ENCODE measurements around the gene RBMS3.
"Not testable (repeated sequence)": the region's sequence is repeated elsewhere in the genome, so short reads cannot be mapped to it uniquely, and the experiment has no call there.

Gene RBMS3

GRCh38 chr3:29385046-29385830 is 104.4 kb downstream of the RBMS3 start:
- no peak for DNase-seq (ENCODE audit: low spot score)

GRCh38 chr3:29389362-29389761 is 108.5 kb downstream of the RBMS3 start:
- no peak for DNase-seq (ENCODE audit: low spot score)

GRCh38 chr3:29392625-29393388 is 111.9 kb downstream of the RBMS3 start:
- DNase-seq (ENCODE audit: low spot score) = no peak

GRCh38 chr3:29393946-29394345 is 113.1 kb downstream of the RBMS3 start:
- not testable (repeated sequence) for DNase-seq (ENCODE audit: low spot score)

- no peak for DNase-seq (ENCODE audit: low spot score)
Measured at GRCh38 chr3:29397406-29397805, 116.5 kb downstream of the RBMS3 start.

GRCh38 chr3:29398787-29399186 is 117.9 kb downstream of the RBMS3 start:
- DNase-seq (ENCODE audit: low spot score) = no peak

GRCh38 chr3:29406291-29406832 is 125.5 kb downstream of the RBMS3 start:
- no peak for DNase-seq (ENCODE audit: low spot score)

- no peak for DNase-seq (ENCODE audit: low spot score)
Measured at GRCh38 chr3:29408676-29409075, 127.8 kb downstream of the RBMS3 start.

GRCh38 chr3:29409409-29409808 is 128.5 kb downstream of the RBMS3 start:
- DNase-seq (ENCODE audit: low spot score) = no peak

- DNase-seq (ENCODE audit: low spot score) = no peak
Measured at GRCh38 chr3:29410220-29410619, 129.3 kb downstream of the RBMS3 start.

- no peak for DNase-seq (ENCODE audit: low spot score)
Measured at GRCh38 chr3:29410660-29411405, 130.0 kb downstream of the RBMS3 start.

- DNase-seq (ENCODE audit: low spot score) = no peak
Measured at GRCh38 chr3:29412110-29412509, 131.2 kb downstream of the RBMS3 start.

- DNase-seq (ENCODE audit: low spot score) = no peak
Measured at GRCh38 chr3:29414468-29415224, 133.8 kb downstream of the RBMS3 start.

GRCh38 chr3:29415482-29416223 is 134.8 kb downstream of the RBMS3 start:
- no peak for DNase-seq (ENCODE audit: low spot score)

GRCh38 chr3:29416514-29416913 is 135.6 kb downstream of the RBMS3 start:
- no peak for DNase-seq (ENCODE audit: low spot score)

- no peak for DNase-seq (ENCODE audit: low spot score)
Measured at GRCh38 chr3:29420106-29420505, 139.2 kb downstream of the RBMS3 start.

- no peak for DNase-seq (ENCODE audit: low spot score)
Measured at GRCh38 chr3:29426302-29427226, 145.7 kb downstream of the RBMS3 start.

- no peak for DNase-seq (ENCODE audit: low spot score)
Measured at GRCh38 chr3:29427266-29428103, 146.6 kb downstream of the RBMS3 start.
